ENCODE data around the gene OXT. TPM values are rescaled to one million over a fixed set of nuclear protein-coding genes. Genes with fewer than 3 reads are reported as not detected.

The OXT gene
- total and polyA plus RNA-seq, 2 of the 13 experiments (the other 11 are each of a cell fraction or from before 2014, with no cell fraction given), result not detected

GRCh38 chr20:3082955-3083952 lies 11.8 kb downstream of the OXT start (continued):
- TF ChIP-seq, protein P1, sequence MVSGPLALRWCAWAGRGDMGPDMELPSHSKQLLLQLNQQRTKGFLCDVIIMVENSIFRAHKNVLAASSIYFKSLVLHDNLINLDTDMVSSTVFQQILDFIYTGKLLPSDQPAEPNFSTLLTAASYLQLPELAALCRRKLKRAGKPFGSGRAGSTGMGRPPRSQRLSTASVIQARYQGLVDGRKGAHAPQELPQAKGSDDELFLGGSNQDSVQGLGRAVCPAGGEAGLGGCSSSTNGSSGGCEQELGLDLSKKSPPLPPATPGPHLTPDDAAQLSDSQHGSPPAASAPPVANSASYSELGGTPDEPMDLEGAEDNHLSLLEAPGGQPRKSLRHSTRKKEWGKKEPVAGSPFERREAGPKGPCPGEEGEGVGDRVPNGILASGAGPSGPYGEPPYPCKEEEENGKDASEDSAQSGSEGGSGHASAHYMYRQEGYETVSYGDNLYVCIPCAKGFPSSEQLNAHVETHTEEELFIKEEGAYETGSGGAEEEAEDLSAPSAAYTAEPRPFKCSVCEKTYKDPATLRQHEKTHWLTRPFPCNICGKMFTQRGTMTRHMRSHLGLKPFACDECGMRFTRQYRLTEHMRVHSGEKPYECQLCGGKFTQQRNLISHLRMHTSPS (CRISPR knock-in tag; IDR thresholded peaks at IDR 0.05; ENCODE audit: low read depth), result no peak
- TF ChIP-seq RERE (CRISPR knock-in tag; IDR thresholded peaks at IDR 0.05; ENCODE audit: low read depth) (no peak), ZNF512B (CRISPR knock-in tag; IDR thresholded peaks at IDR 0.05; ENCODE audit: borderline replicate concordance) (no peak), THRA (CRISPR knock-in tag; IDR thresholded peaks at IDR 0.05; ENCODE audit: borderline replicate concordance) (no peak), HNRNPL (IDR thresholded peaks at IDR 0.05; ENCODE audit: low read depth, low read length) (no peak), GABPA (IDR thresholded peaks at IDR 0.05; ENCODE audit: low read depth, low read length) (no peak), GABPA (CRISPR knock-in tag; IDR thresholded peaks at IDR 0.05; ENCODE audit: low read depth) (no peak), ZNF326 (CRISPR knock-in tag; IDR thresholded peaks at IDR 0.05; ENCODE audit: borderline replicate concordance) (no peak), ISX (CRISPR knock-in tag; conservative IDR thresholded peaks at IDR 0.05) (no peak)
- TF ChIP-seq, protein P2, sequence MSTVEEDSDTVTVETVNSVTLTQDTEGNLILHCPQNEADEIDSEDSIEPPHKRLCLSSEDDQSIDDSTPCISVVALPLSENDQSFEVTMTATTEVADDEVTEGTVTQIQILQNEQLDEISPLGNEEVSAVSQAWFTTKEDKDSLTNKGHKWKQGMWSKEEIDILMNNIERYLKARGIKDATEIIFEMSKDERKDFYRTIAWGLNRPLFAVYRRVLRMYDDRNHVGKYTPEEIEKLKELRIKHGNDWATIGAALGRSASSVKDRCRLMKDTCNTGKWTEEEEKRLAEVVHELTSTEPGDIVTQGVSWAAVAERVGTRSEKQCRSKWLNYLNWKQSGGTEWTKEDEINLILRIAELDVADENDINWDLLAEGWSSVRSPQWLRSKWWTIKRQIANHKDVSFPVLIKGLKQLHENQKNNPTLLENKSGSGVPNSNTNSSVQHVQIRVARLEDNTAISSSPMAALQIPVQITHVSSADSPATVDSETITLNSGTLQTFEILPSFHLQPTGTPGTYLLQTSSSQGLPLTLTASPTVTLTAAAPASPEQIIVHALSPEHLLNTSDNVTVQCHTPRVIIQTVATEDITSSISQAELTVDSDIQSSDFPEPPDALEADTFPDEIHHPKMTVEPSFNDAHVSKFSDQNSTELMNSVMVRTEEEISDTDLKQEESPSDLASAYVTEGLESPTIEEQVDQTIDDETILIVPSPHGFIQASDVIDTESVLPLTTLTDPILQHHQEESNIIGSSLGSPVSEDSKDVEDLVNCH (CRISPR knock-in tag; IDR thresholded peaks at IDR 0.05), result no peak
- TF ChIP-seq, protein P3, sequence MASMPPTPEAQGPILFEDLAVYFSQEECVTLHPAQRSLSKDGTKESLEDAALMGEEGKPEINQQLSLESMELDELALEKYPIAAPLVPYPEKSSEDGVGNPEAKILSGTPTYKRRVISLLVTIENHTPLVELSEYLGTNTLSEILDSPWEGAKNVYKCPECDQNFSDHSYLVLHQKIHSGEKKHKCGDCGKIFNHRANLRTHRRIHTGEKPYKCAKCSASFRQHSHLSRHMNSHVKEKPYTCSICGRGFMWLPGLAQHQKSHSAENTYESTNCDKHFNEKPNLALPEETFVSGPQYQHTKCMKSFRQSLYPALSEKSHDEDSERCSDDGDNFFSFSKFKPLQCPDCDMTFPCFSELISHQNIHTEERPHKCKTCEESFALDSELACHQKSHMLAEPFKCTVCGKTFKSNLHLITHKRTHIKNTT (CRISPR knock-in tag; IDR thresholded peaks at IDR 0.05), result no peak
